ENCODE measurements around the gene TPI1. TPM values are rescaled to one million over a fixed set of nuclear protein-coding genes. Genes with fewer than 3 reads are reported as not detected.
A peak's percentile ranks its signal among the peaks of the same experiment; 100 is the strongest.
"Not testable (repeated sequence)": the region's sequence is repeated elsewhere in the genome, so short reads cannot be mapped to it uniquely, and the experiment has no call there.

TPI1 gene
- total and polyA plus RNA-seq, 8 donors: 88.5 to 247 (median 128) TPM

DNA sequence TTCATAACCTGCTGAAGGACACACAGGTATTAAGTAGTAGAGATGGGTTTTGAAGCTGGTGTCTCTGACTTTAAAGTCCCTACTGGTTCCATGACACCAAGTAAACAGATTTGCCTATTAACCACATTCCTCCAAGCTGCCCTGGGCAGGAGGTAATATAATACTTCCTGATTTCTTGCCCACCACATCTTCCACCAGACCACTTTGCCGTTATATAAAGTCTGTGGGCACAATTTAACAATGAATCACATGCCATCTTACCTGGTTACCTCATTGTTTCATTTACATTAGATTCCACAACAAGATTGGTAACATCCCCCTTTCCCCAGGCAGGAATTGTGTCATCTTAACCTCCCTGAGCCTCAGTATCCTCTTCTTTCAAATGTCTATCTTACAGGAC, 36.4 kb downstream of the TPI1 start:
- no peak for ATAC-seq
- DNase-seq: no peak
- WGBS, 2 donors: 71 to 73% methylated on average over 1 of the region's 1 CpG
- no peak overlapping the region for H3K27ac ChIP-seq
- H3K4me1 ChIP-seq: peaks cover 4 to 18% (median 5%) of the 10 kb centered on the region in 3 donors
- intact Hi-C loops (cut with DNase I): no loop called here
- no peaks in the 10 kb centered on the region for H3K9me3 ChIP-seq
- H3K36me3 ChIP-seq: no peaks in the 10 kb centered on the region
- no peak for FAIRE-seq
- no peaks in the 10 kb centered on the region for H3K27me3 ChIP-seq
- H3K4me3 ChIP-seq: no peak overlapping the region
- TF ChIP-seq, protein P1, sequence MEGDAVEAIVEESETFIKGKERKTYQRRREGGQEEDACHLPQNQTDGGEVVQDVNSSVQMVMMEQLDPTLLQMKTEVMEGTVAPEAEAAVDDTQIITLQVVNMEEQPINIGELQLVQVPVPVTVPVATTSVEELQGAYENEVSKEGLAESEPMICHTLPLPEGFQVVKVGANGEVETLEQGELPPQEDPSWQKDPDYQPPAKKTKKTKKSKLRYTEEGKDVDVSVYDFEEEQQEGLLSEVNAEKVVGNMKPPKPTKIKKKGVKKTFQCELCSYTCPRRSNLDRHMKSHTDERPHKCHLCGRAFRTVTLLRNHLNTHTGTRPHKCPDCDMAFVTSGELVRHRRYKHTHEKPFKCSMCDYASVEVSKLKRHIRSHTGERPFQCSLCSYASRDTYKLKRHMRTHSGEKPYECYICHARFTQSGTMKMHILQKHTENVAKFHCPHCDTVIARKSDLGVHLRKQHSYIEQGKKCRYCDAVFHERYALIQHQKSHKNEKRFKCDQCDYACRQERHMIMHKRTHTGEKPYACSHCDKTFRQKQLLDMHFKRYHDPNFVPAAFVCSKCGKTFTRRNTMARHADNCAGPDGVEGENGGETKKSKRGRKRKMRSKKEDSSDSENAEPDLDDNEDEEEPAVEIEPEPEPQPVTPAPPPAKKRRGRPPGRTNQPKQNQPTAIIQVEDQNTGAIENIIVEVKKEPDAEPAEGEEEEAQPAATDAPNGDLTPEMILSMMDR (IDR thresholded peaks at IDR 0.05): no peak

DNA sequence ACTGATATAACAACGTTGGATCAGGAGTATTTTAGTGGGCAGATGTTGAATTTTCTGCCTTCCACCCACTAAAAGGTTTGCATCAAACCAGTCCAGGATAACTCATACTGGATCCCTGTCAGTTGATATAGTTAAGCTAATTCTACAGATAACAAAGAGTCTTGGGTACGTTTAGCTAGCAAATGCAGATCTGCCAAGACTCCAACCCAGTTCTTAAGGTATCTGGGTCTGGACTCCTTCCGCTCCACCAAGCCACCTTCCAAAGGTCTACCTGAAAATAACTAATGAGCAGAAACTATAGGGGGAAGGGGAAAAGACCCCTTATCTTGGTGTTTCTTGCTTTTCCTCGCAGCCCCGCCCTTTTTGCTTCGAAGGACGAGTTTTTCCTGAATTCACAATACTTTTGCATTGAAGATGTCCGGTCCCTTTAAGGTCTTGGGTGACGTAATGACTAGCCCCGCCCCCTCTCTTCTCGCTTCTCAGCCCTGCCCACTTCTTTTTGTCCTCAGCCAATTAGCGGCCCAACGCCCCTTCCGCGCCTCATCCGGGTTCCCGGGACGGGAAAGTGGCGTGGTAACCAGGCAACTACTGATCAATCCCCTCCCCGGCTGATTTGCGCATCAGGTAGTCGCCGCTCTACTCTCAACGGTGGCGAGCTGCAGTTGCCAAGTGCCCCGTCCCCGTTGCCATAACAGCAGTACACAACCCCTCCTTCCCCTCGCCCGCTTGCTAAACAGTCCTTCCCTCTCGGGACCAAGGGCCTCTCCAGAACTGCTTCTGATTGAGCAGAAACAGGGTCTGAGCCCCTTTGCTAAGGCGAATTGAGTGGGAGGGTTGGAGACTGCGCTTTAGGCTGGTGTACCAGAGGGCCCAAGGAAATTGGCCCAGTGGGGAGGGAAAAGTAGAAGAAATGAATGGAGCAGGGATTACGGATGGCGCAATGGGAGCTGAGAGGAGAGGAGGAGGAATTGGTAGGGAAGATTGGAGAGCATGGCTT, 37.2 kb downstream of the TPI1 start, which contains the start of gene LRRC23:
Gene LRRC23, plus strand, starts transcription at position 543 of the 997 bp plus-strand sequence. CDS start 812 bp downstream, outside the sequence.
- WGBS, 2 donors: 4 to 5% methylated on average over 34 of the region's 34 CpGs
- TF ChIP-seq, protein P1 (IDR thresholded peaks at IDR 0.05): no peak
- H3K27me3 ChIP-seq: no peaks in the 10 kb centered on the region
- peak; percentile 93 for FAIRE-seq
- ATAC-seq: peak; percentile 97
- DNase-seq: peak; percentile 95 to 99 (median 98)
- peak within 1 kb of the TSS; percentile 69 to 77 (median 72) for H3K27ac ChIP-seq
- peak within 1 kb of the TSS; percentile 40 to 63 (median 48) for H3K4me3 ChIP-seq
- H3K4me1 ChIP-seq: peaks cover 4 to 15% (median 4%) of the 10 kb centered on the region in 3 donors
- intact Hi-C loops (cut with DNase I): no loop called here
- no peaks in the 10 kb centered on the region for H3K36me3 ChIP-seq
- no peaks in the 10 kb centered on the region for H3K9me3 ChIP-seq

DNA sequence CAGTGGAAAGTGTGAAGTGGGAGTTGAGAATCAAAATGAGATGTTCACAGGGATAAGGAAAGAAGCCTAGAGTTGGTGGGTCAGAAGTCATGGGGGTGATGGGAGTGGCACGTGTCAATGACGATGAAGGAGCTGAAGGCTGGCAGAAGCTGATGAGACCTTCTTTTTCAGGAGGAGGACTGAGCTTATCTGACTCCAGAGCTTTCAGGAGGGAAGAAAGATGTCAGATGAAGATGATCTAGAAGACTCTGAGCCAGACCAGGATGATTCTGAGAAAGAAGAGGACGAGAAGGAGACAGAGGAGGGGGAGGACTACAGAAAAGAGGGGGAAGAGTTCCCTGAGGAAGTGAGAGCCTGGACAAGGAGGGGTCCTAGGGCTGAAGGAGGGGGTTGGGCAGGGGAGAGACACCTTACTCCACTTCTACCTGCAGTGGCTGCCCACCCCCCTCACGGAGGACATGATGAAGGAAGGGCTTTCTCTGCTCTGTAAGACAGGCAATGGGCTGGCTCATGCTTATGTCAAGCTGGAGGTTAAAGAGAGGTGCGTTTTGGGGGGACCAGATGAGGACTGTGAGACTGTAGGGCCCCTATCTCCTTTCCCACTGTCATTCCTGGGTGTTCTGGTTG, 38.2 kb downstream of the TPI1 start:
- no peak for ATAC-seq
- H3K27ac ChIP-seq: peak overlapping the region in 1 of 4 donors; percentile 71
- no peak for FAIRE-seq
- TF ChIP-seq, protein P1 (IDR thresholded peaks at IDR 0.05): no peak
- 58 to 71% methylated on average over 5 of the region's 5 CpGs for WGBS, 2 donors
- no peak for DNase-seq
- no peaks in the 10 kb centered on the region for H3K9me3 ChIP-seq
- H3K27me3 ChIP-seq: no peaks in the 10 kb centered on the region
- intact Hi-C loops (cut with DNase I): no loop called here
- peaks cover 0 to 7% (median 4%) of the 10 kb centered on the region in 3 donors for H3K4me1 ChIP-seq
- no peaks in the 10 kb centered on the region for H3K36me3 ChIP-seq
- peak overlapping the region in 1 of 4 donors; percentile 63 for H3K4me3 ChIP-seq

DNA sequence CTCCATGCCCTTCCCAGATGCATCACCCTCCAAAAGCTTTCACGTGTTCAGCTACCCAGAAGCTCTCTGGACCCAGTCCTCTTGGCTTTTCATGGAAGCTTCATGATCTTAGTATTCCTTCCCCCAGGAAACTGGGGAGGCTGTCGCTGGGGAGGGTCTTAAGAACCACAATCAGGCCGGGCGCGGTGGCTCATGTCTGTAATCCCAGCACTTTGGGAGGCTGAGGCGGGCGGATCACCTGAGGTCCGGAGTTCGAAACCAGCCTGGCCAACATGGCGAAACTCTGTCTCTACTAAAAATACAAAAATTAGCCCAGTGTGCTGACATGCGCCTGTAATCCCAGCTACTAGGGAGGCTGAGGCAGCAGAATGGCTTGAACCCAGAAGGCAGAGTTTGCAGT, 40.8 kb downstream of the TPI1 start:
- WGBS, 2 donors: 91 to 97% methylated on average over 11 of the region's 11 CpGs
- H3K4me3 ChIP-seq; H3K9me3 ChIP-seq; FAIRE-seq; H3K4me1 ChIP-seq; H3K27ac ChIP-seq; H3K36me3 ChIP-seq; ATAC-seq; H3K27me3 ChIP-seq; intact Hi-C loops (cut with DNase I): not testable (repeated sequence)
- peak in 1 of 6 donors; percentile 27 for DNase-seq

DNA sequence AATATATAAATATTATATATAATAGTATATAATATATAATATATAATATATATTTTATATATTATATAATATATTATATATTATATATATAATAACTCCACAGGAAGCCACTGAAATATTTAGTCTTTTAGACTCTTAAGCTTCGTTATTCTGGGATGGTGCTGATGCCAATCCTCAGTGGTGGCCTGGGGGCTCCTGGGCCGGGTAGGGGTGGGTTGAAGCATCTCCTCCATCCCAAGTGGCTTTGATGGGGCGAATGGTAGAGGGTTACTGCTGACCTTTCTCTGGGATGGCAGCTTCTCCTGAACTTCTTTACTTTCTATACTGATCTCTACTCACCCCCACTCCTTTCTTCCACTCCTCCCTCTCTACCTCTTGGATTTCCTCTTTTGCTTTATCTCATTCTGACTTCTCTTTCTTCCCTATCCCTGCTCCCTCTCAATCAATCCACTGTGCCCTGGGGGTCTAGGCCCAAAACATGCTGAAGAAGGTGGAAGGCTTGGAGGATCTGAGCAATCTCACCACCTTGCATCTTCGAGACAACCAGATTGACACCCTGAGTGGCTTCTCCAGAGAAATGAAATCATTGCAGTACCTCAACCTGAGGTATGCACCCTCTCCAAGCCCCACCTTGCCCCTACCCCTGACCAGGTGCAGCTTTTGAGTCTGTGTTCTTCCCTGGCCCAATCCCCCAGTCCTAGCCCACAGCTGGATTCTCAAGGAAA, 42.3 kb downstream of the TPI1 start:
- Histone ChIP-seq H3K9me3 (no peaks in the 10 kb centered on the region), H3K27me3 (no peaks in the 10 kb centered on the region), H3K36me3 (no peaks in the 10 kb centered on the region), H3K4me1 (peaks cover 0 to 7% (median 0%) of the 10 kb centered on the region in 3 donors), H3K4me3 (no peak overlapping the region), H3K27ac (no peak overlapping the region)
- DNase-seq: peak in 1 of 6 donors; percentile 35
- 84 to 85% methylated on average over 4 of the region's 4 CpGs for WGBS, 2 donors
- FAIRE-seq: no peak
- ATAC-seq: no peak
- intact Hi-C loops (cut with DNase I): no loop called here
- TF ChIP-seq, protein P1 (IDR thresholded peaks at IDR 0.05): no peak

All from pancreas (tissue), 10 donors.